Neuronal stem cell (in vitro differentiated cells): ENCODE data around the gene FREY1.
"Not testable (repeated sequence)": the region's sequence is repeated elsewhere in the genome, so short reads cannot be mapped to it uniquely, and the experiment has no call there.

Source experiments
- DNase-seq: peaks from one replicate; pipeline ENCODE4 v3.0.0-alpha.2; 2013; ENCODE audit warnings: low spot score
- H2AFZ ChIP-seq: one replicate; pipeline ENCODE4 v1.6.1; 2013; ENCODE audit warnings: mild to moderate bottlenecking, low read length, inconsistent platforms
- H2AK5ac ChIP-seq: 2 replicates; pipeline ENCODE4 v1.6.1; 2013; ENCODE audit warnings: low read depth, mild to moderate bottlenecking, inconsistent platforms, low read length, moderate library complexity, mixed read lengths
- H2BK120ac ChIP-seq: 2 replicates; pipeline ENCODE4 v1.6.1; 2013; ENCODE audit warnings: low read depth, mild to moderate bottlenecking, inconsistent platforms, low read length, moderate library complexity, mixed read lengths
- H2BK12ac ChIP-seq: one replicate; pipeline ENCODE4 v1.6.1; 2013; ENCODE audit warnings: low read length, inconsistent platforms
- H2BK15ac ChIP-seq: 2 replicates; pipeline ENCODE4 v1.6.1; 2013; ENCODE audit warnings: mild to moderate bottlenecking, low read length, inconsistent platforms, mixed read lengths
- H2BK5ac ChIP-seq: one replicate; pipeline ENCODE4 v1.6.1; 2013; ENCODE audit warnings: inconsistent platforms, mild to moderate bottlenecking, low read length, moderate library complexity
- H3K14ac ChIP-seq: one replicate; pipeline ENCODE4 v1.6.1; 2013; ENCODE audit warnings: low read length, inconsistent platforms
- H3K18ac ChIP-seq: 2 replicates; pipeline ENCODE4 v1.6.1; 2013; ENCODE audit warnings: low read length, inconsistent platforms
- H3K23ac ChIP-seq: 2 replicates; pipeline ENCODE4 v1.6.1; 2013; ENCODE audit warnings: low read depth, mild to moderate bottlenecking, mixed read lengths, low read length, inconsistent platforms; ENCODE audit not compliant: poor library complexity
- H3K27ac ChIP-seq: replicated peaks from 3 replicates; pipeline ENCODE4 v1.5.1; 2013; ENCODE audit warnings: low read length, inconsistent platforms
- H3K27me3 ChIP-seq, 3 experiments: 2 replicates each; pipeline ENCODE4 v1.6.1; 2013; ENCODE audit warnings: low read length in 3 of 3, mild to moderate bottlenecking in 2 of 3, inconsistent platforms in 1 of 3, low read depth in 1 of 3, mixed read lengths in 1 of 3, moderate library complexity in 1 of 3; ENCODE audit not compliant: control insufficient read depth in 3 of 3, insufficient read depth in 3 of 3
- H3K36me3 ChIP-seq, 2 donors: replicated peaks in 1 of 2; 2 replicates each; pipeline ENCODE4 v1.6.1; 2013; ENCODE audit warnings: low read length in 2 of 2; ENCODE audit not compliant: control insufficient read depth in 2 of 2, insufficient read depth in 2 of 2
- H3K4ac ChIP-seq: 2 replicates; pipeline ENCODE4 v1.6.1; 2013; ENCODE audit warnings: inconsistent platforms, mild to moderate bottlenecking, low read length, moderate library complexity
- H3K4me1 ChIP-seq, 2 donors: 1 replicate in 1 of 2; 2 replicates in 1 of 2; pipeline ENCODE4 v1.6.1; 2013; ENCODE audit warnings: low read length in 2 of 2, low read depth in 1 of 2; ENCODE audit not compliant: control insufficient read depth in 2 of 2, insufficient read depth in 1 of 2
- H3K4me2 ChIP-seq: one replicate; pipeline ENCODE4 v1.6.1; 2013; ENCODE audit warnings: mild to moderate bottlenecking, low read length, inconsistent platforms; ENCODE audit not compliant: insufficient read depth, poor library complexity, severe bottlenecking
- H3K4me3 ChIP-seq, 2 donors: 2 replicates each; pipeline ENCODE4 v1.5.1; 2013; ENCODE audit warnings: low read length in 2 of 2, mild to moderate bottlenecking in 2 of 2, inconsistent platforms in 1 of 2, moderate library complexity in 1 of 2
- H3K79me1 ChIP-seq: one replicate; pipeline ENCODE4 v1.6.1; 2013; ENCODE audit warnings: low read depth, mild to moderate bottlenecking, inconsistent platforms, low read length, moderate library complexity
- H3K9ac ChIP-seq: one replicate; pipeline ENCODE4 v1.6.1; 2013; ENCODE audit warnings: mild to moderate bottlenecking, low read depth, low read length, inconsistent platforms; ENCODE audit not compliant: poor library complexity
- H3K9me3 ChIP-seq, 2 donors: replicated peaks in 1 of 2; 2 replicates each; pipeline versions ENCODE3 to v1.6.1; 2013; ENCODE audit warnings: low read length in 2 of 2, mild to moderate bottlenecking in 2 of 2, inconsistent platforms in 1 of 2, low read depth in 1 of 2, mixed read lengths in 1 of 2, moderate library complexity in 1 of 2; ENCODE audit not compliant: control insufficient read depth in 2 of 2, insufficient read depth in 1 of 2
- H4K8ac ChIP-seq: one replicate; pipeline ENCODE4 v1.6.1; 2013; ENCODE audit warnings: low read depth, mild to moderate bottlenecking, inconsistent platforms, low read length, moderate library complexity
- H4K91ac ChIP-seq: one replicate; pipeline ENCODE4 v1.6.1; 2013; ENCODE audit warnings: low read length, low read depth, mild to moderate bottlenecking, inconsistent platforms; ENCODE audit not compliant: poor library complexity
- WGBS, 2 donors: extraction: QIAGEN DNeasy Blood & Tissue Kit; methylation state at CpG; one replicate each; pipeline ENCODE4 v1.1.7; 2013; ENCODE audit warnings: missing lambda C conversion rate in 2 of 2, mixed read lengths in 1 of 2; ENCODE audit not compliant: insufficient read length in 2 of 2, insufficient replicate concordance in 1 of 2; ENCODE audit errors: extremely low coverage in 2 of 2; 5-methylcytosine and 5-hydroxymethylcytosine counted together

The FREY1 gene

GRCh38 chr11:45900916-45901617 lies 6.0 kb downstream of the FREY1 start:
- Histone ChIP-seq H3K14ac (no peak overlapping the region), H2BK12ac (no peak overlapping the region), H3K79me1 (peaks cover 3% of the 10 kb centered on the region), H2AK5ac (peak overlapping the region; percentile 9), H4K8ac (no peak overlapping the region), H3K4me2 (peak overlapping the region; percentile 87), H2BK15ac (peak overlapping the region; percentile 61), H3K27ac (no peak overlapping the region), H3K23ac (peak overlapping the region; percentile 57), H3K18ac (peak overlapping the region; percentile 4), H3K9me3 (no peaks in the 10 kb centered on the region), H2BK5ac (no peak overlapping the region), H2AFZ (peak overlapping the region; percentile 93), H4K91ac (no peak overlapping the region), H3K4ac (no peak overlapping the region), H3K9ac (peak overlapping the region; percentile 54), H3K36me3 (peaks cover 15 to 32% of the 10 kb centered on the region in 2 donors), H3K27me3 (peaks cover 0 to 7% (median 0%) of the 10 kb centered on the region in 3 experiments), H3K4me1 (peaks cover 25 to 41% of the 10 kb centered on the region in 2 donors), H3K4me3 (peak overlapping the region; percentile 79 to 84), H2BK120ac (no peak overlapping the region)
- WGBS, 2 donors = no CpG with 5 or more reads among the region's 8 CpGs
- no peak for DNase-seq

- Histone ChIP-seq H2BK12ac (peak overlapping the region; percentile 46), H3K36me3 (peaks cover 15 to 31% of the 10 kb centered on the region in 2 donors), H3K18ac (peak overlapping the region; percentile 86), H3K4me2 (peak overlapping the region; percentile 87), H2AK5ac (peak overlapping the region; percentile 14), H3K9ac (peak overlapping the region; percentile 85), H3K4me1 (peaks cover 29 to 43% of the 10 kb centered on the region in 2 donors), H3K14ac (peak overlapping the region; percentile 86), H3K23ac (peak overlapping the region; percentile 57), H2AFZ (peak overlapping the region; percentile 93), H3K4me3 (peak overlapping the region; percentile 79 to 84)
- not testable (repeated sequence) for H2BK120ac ChIP-seq, H4K8ac ChIP-seq, H3K27ac ChIP-seq, DNase-seq, H3K9me3 ChIP-seq, H2BK5ac ChIP-seq, H3K27me3 ChIP-seq, H2BK15ac ChIP-seq, H4K91ac ChIP-seq, H3K79me1 ChIP-seq, H3K4ac ChIP-seq
- no CpG with 5 or more reads among the region's 59 CpGs for WGBS, 2 donors
These were observed 6.8 kb downstream of the FREY1 start for GRCh38 chr11:45900175-45900800.

GRCh38 chr11:45899448-45900174 lies 7.5 kb downstream of the FREY1 start:
- peak overlapping the region; percentile 93 for H2AFZ ChIP-seq
- peak overlapping the region; percentile 80 for H3K9ac ChIP-seq
- peak overlapping the region; percentile 77 to 79 for H3K4me3 ChIP-seq
- peaks cover 3% of the 10 kb centered on the region for H3K79me1 ChIP-seq
- no peak overlapping the region for H2BK12ac ChIP-seq
- no peak overlapping the region for H4K91ac ChIP-seq
- no peak overlapping the region for H2BK15ac ChIP-seq
- no peak overlapping the region for H4K8ac ChIP-seq
- H3K27ac ChIP-seq = peak overlapping the region; percentile 89
- peak overlapping the region; percentile 86 for H3K4me2 ChIP-seq
- H3K23ac ChIP-seq = peak overlapping the region; percentile 76
- peaks cover 0 to 7% (median 4%) of the 10 kb centered on the region in 3 experiments for H3K27me3 ChIP-seq
- peaks cover 14 to 24% of the 10 kb centered on the region in 2 donors for H3K36me3 ChIP-seq
- H3K9me3 ChIP-seq = peaks cover 0 to 1% of the 10 kb centered on the region in 2 donors
- peak overlapping the region; percentile 99 for H3K18ac ChIP-seq
- H2BK120ac ChIP-seq = no peak overlapping the region
- H2BK5ac ChIP-seq = peak overlapping the region; percentile 10
- DNase-seq = peak; percentile 94
- WGBS, 2 donors = no CpG with 5 or more reads among the region's 62 CpGs
- H3K4me1 ChIP-seq = peaks cover 29 to 43% of the 10 kb centered on the region in 2 donors
- no peak overlapping the region for H3K4ac ChIP-seq
- no peak overlapping the region for H3K14ac ChIP-seq
- H2AK5ac ChIP-seq = peak overlapping the region; percentile 78
